ENCODE measurements around the gene KCNT1.

Gene KCNT1

DNA sequence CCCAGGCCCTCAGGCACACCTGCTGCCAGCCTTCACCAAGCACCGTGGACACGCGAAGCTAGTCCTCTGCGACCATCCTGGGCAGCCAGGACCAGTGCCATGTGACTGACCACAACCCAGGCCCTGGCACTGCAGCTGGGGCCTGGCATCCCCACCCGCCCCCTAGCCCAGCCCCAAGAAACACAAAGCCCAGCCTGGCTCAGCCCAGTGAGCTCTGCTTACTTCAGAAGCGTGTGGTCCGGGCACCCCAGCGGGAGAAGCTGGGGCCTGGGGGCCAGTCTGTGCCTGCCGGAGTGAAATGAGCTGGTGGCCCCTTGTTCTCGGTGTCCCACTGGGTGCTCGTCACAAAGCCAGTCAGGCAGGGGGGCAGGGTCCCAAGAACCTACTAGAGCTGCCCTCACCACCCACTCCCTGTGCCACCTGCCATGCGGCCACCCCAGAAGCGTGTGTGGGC is 87.9 kb downstream of the KCNT1 start:
- Histone ChIP-seq H3K4me1 (ENCODE audit: control insufficient read depth, insufficient read depth, low read length) (no peaks in the 10 kb centered on the region), H3K36me3 (ENCODE audit: control insufficient read depth, insufficient read depth, low read length, severe bottlenecking) (no peaks in the 10 kb centered on the region), H3K9me3 (ENCODE audit: control insufficient read depth, low read length) (no peaks in the 10 kb centered on the region), H3K9ac (ENCODE audit: low read length) (no peak overlapping the region), H3K4me3 (ENCODE audit: low read length) (no peak overlapping the region), H3K27me3 (replicated peaks; ENCODE audit: control insufficient read depth, insufficient read depth, low read length) (peaks cover 33% of the 10 kb centered on the region)
- DNase-seq (ENCODE audit: low read depth): no peak

DNA sequence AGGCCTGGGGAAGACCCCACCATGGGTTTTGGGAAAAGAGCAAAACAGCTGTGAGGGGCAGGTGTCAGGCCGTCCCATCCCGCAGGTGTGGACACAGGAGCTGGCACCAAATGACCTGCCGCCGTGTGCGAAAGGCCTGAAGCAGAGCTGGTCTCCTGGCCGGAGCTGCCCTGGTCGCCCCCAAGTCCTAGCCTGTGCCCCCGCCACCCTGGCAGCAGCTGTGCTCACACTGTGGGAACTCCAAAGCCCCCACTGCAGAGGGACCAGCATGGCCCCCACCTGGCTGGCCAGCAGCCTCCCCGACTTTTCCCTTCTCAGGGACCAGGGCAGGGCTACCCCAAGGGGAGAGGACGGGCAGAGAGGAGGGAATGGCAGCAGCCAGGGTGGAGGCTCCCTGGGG is 88.4 kb downstream of the KCNT1 start:
- Histone ChIP-seq H3K27me3 (replicated peaks; ENCODE audit: control insufficient read depth, insufficient read depth, low read length) (peaks cover 36% of the 10 kb centered on the region), H3K36me3 (ENCODE audit: control insufficient read depth, insufficient read depth, low read length, severe bottlenecking) (no peaks in the 10 kb centered on the region), H3K4me1 (ENCODE audit: control insufficient read depth, insufficient read depth, low read length) (no peaks in the 10 kb centered on the region), H3K4me3 (ENCODE audit: low read length) (no peak overlapping the region), H3K9me3 (ENCODE audit: control insufficient read depth, low read length) (no peaks in the 10 kb centered on the region), H3K9ac (ENCODE audit: low read length) (no peak overlapping the region)
- no peak for DNase-seq (ENCODE audit: low read depth)

DNA sequence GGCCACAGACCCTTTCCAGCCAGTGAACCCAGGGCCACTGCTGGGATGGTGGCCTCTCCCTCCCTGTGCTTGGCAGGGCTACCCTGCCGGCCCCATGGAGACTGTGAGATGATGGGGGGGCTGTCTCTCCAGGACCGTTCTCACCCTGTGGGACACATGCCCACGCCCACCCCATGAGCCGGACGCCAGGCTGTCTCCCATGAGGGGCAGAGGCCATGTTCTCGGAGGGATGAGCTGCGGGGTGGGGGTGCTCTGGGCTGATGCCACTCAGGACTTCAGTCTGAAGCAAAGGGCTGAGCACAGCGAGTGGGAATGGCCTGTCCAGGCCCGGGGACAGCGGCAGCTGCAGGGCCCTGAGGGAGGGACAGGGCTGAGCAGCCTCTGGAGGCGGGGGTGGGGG is 88.9 kb downstream of the KCNT1 start:
- H3K27me3 ChIP-seq (replicated peaks; ENCODE audit: control insufficient read depth, insufficient read depth, low read length): peaks cover 37% of the 10 kb centered on the region
- H3K4me3 ChIP-seq (ENCODE audit: low read length): no peak overlapping the region
- H3K9me3 ChIP-seq (ENCODE audit: control insufficient read depth, low read length): no peaks in the 10 kb centered on the region
- no peak for DNase-seq (ENCODE audit: low read depth)
- no peaks in the 10 kb centered on the region for H3K36me3 ChIP-seq (ENCODE audit: control insufficient read depth, insufficient read depth, low read length, severe bottlenecking)
- no peak overlapping the region for H3K9ac ChIP-seq (ENCODE audit: low read length)
- H3K4me1 ChIP-seq (ENCODE audit: control insufficient read depth, insufficient read depth, low read length): no peaks in the 10 kb centered on the region

DNA sequence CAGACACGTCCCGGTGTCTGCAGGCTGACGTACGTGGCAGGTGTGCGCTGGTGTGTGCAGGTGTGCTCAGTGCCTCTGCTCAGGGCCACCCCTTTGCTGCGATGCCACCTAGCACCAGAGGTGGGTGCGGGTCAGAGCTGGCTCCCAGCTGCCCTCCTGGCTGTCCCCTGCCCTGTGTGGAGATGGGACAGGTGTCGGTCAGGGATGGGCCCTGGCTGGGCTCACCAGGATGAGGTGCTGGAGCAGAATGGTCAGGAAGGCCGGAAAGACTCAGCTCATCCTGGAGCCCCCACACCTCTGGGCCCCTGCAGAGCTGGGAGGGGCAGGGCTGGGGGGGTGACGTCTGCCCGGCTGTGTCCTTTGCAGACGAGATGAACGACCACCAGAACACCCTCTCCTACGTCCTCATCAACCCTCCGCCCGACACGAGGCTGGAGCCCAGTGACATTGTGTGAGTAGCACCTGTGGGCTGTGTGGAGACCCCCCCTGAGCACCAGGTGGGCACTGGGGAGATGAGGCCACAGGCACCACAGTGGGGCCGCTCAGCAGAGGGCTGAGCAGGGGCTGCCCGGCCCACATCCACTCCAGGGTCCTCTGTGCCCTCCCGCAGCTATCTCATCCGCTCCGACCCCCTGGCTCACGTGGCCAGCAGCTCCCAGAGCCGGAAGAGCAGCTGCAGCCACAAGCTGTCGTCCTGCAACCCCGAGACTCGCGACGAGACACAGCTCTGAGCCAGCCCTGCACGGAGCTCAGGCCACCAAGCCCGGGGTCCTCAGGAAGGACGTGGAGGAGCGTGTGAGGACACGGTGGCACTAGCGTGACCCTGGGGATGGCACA is 89.7 kb downstream of the KCNT1 start:
- no peak overlapping the region for H3K4me3 ChIP-seq (ENCODE audit: low read length)
- H3K9ac ChIP-seq (ENCODE audit: low read length): no peak overlapping the region
- H3K36me3 ChIP-seq (ENCODE audit: control insufficient read depth, insufficient read depth, low read length, severe bottlenecking): no peaks in the 10 kb centered on the region
- DNase-seq (ENCODE audit: low read depth): no peak
- H3K4me1 ChIP-seq (ENCODE audit: control insufficient read depth, insufficient read depth, low read length): no peaks in the 10 kb centered on the region
- peaks cover 40% of the 10 kb centered on the region for H3K27me3 ChIP-seq (replicated peaks; ENCODE audit: control insufficient read depth, insufficient read depth, low read length)
- H3K9me3 ChIP-seq (ENCODE audit: control insufficient read depth, low read length): no peaks in the 10 kb centered on the region

DNA sequence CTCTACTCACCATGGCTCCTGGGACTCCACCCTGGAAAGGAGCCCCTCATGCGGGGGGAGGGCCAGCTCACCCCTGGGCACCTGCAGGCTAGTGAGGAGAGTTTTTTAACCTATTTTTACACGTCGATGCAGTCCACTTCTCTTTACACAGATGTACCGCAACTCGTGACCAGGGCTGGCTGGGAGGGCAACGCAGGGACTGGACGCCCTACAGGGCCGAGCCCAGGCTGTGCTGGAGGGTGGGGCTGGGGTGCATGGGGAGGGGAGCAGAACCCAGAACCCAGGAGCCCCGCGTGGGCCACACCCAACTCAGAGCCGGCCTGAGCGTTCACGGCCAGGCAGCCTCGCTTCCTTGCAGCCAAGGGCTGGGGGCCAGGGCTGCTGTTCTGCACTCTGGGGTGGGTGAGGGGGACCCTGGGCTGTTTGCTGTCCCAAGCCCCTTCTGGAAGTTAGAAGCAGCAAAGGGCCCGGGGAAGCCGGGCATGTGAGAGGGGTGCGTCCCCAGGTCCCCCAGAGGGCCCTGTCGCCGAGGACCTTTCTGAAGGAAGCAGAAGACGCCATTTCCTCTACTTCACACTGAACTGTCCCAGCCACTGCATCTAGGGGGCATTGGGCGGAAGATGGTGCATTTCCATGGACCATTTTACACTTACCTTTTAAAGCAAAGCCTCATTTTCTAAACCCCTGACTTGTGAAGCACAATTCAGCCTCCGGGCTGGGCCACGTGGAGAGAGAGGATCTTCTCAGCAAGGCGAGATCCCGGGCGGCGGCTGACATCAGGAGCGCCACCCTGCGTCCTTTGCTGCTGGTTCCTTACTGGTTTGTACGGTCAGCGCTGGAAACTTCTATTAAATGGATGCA is 90.5 kb downstream of the KCNT1 start:
- H3K4me3 ChIP-seq (ENCODE audit: low read length): no peak overlapping the region
- DNase-seq (ENCODE audit: low read depth): no peak

DNA sequence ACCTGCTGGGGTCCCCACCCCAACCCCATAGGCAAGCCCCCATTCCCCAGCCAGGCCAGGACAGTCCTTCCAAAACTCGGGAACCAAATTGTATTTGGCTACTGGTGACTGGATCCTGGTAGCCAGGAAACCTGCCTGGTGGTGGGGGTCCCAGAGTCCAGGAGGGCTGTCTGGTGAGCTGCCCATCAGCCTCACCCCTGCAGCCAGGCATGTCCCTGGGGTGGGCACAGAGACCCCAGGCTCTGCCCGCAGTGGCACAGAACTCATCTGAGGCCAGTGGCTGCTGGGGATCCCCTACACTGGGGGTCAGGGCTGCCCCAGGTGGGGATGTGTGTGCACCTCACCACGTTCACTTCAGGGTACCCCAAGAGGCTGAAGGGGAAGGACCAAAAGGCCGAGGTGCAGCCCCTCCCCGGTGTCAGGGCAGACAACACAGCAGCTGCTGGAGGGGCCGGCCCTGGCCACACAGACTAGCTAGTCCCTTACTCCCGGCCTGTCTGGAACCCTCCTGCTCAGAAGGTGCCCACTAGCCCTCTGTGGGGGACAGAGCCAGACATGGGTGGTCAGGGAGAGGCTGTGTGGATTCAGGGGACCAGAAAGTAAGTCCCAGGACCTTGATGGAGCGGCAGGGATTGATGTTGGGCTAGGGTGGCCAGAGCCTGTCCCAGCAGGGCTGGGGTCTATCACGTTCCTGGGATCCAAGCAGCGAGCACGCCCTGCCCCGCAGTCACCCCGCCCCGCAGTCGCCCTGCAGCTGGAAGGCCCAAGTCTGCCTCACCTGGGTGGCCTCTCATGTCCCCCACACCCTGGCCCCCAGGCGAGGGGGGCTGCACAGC is 91.5 kb downstream of the KCNT1 start:
- Histone ChIP-seq H3K4me1 (ENCODE audit: control insufficient read depth, insufficient read depth, low read length) (no peaks in the 10 kb centered on the region), H3K4me3 (ENCODE audit: low read length) (no peak overlapping the region), H3K9me3 (ENCODE audit: control insufficient read depth, low read length) (no peaks in the 10 kb centered on the region), H3K9ac (ENCODE audit: low read length) (no peak overlapping the region), H3K27me3 (replicated peaks; ENCODE audit: control insufficient read depth, insufficient read depth, low read length) (peaks cover 36% of the 10 kb centered on the region), H3K36me3 (ENCODE audit: control insufficient read depth, insufficient read depth, low read length, severe bottlenecking) (no peaks in the 10 kb centered on the region)
- no peak for DNase-seq (ENCODE audit: low read depth)

More for the DNA sequence above, 90.5 kb downstream of the KCNT1 start:
- Histone ChIP-seq H3K9ac (ENCODE audit: low read length) (no peak overlapping the region), H3K4me1 (ENCODE audit: control insufficient read depth, insufficient read depth, low read length) (no peaks in the 10 kb centered on the region), H3K9me3 (ENCODE audit: control insufficient read depth, low read length) (no peaks in the 10 kb centered on the region), H3K36me3 (ENCODE audit: control insufficient read depth, insufficient read depth, low read length, severe bottlenecking) (no peaks in the 10 kb centered on the region), H3K27me3 (replicated peaks; ENCODE audit: control insufficient read depth, insufficient read depth, low read length) (peaks cover 40% of the 10 kb centered on the region)

DNA sequence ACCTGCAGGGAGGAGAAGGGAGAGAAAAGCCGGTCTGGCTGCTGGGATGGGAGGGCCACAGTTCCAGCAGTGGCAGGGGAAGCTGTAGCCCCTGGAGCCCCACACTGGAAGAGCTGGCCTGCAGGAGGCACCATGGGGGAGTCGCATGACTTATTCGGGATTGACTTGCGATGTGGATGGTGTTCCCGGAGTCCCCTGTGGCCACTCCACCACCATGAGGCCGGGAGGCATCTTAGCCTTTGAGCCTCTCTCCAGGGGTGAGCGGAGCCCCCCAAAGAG is 92.0 kb downstream of the KCNT1 start:
- H3K9me3 ChIP-seq (ENCODE audit: control insufficient read depth, low read length): no peaks in the 10 kb centered on the region
- no peaks in the 10 kb centered on the region for H3K4me1 ChIP-seq (ENCODE audit: control insufficient read depth, insufficient read depth, low read length)
- H3K27me3 ChIP-seq (replicated peaks; ENCODE audit: control insufficient read depth, insufficient read depth, low read length): peaks cover 38% of the 10 kb centered on the region
- no peaks in the 10 kb centered on the region for H3K36me3 ChIP-seq (ENCODE audit: control insufficient read depth, insufficient read depth, low read length, severe bottlenecking)
- H3K9ac ChIP-seq (ENCODE audit: low read length): no peak overlapping the region
- no peak for DNase-seq (ENCODE audit: low read depth)
- no peak overlapping the region for H3K4me3 ChIP-seq (ENCODE audit: low read length)

DNA sequence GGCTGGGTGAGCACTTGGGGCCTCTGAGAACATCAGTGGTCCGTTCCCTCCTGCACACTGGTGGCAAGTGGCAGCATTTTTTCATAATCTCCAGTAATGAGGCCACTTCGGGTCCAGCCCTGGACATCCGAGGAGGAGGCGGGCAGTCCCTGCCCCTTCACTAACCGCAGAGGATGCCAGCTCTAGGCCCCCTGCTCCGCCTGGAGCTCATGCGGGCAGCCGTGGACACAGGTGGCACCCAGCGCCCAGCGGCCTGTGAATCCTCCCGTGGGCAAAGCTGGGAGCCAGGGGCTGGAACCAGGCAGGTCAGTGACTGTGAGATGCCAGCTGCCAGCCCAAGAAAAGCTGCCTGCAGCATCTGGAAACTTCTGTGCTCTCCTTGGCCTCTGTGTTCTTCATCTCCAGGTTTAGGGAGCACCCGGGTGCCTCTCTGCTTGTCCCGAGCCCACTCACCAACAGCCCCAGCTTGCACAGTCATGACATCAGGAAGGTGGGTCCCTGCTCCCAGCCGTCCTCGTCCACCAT is 92.4 kb downstream of the KCNT1 start:
- DNase-seq (ENCODE audit: low read depth): no peak

DNA sequence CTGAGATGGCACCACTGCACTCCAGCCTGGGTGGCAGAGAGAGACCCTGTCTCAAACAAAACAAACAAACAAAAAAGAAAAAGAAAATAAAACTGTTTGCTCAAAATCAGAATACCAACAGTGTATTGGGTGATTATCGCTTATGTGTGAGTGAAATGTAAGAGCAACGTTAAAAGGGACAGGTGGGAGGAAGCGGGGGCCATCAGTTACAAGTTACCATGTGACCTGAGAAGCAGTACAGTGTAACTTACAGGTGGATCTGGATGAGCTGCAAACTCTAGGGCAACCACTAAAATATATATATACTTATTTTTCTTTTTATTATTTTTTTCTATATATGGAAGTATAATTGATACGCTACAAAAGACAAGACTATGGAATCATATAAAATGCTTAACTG is 93.4 kb downstream of the KCNT1 start:
- no peak overlapping the region for H3K4me3 ChIP-seq (ENCODE audit: low read length)
- H3K27me3 ChIP-seq (replicated peaks; ENCODE audit: control insufficient read depth, insufficient read depth, low read length): peaks cover 35% of the 10 kb centered on the region
- no peak for DNase-seq (ENCODE audit: low read depth)
- H3K9ac ChIP-seq (ENCODE audit: low read length): no peak overlapping the region
- no peaks in the 10 kb centered on the region for H3K4me1 ChIP-seq (ENCODE audit: control insufficient read depth, insufficient read depth, low read length)
- no peaks in the 10 kb centered on the region for H3K9me3 ChIP-seq (ENCODE audit: control insufficient read depth, low read length)
- no peaks in the 10 kb centered on the region for H3K36me3 ChIP-seq (ENCODE audit: control insufficient read depth, insufficient read depth, low read length, severe bottlenecking)

More for the DNA sequence above, 92.4 kb downstream of the KCNT1 start:
- Histone ChIP-seq H3K4me3 (ENCODE audit: low read length) (no peak overlapping the region), H3K9ac (ENCODE audit: low read length) (no peak overlapping the region), H3K9me3 (ENCODE audit: control insufficient read depth, low read length) (no peaks in the 10 kb centered on the region), H3K36me3 (ENCODE audit: control insufficient read depth, insufficient read depth, low read length, severe bottlenecking) (no peaks in the 10 kb centered on the region), H3K4me1 (ENCODE audit: control insufficient read depth, insufficient read depth, low read length) (no peaks in the 10 kb centered on the region), H3K27me3 (replicated peaks; ENCODE audit: control insufficient read depth, insufficient read depth, low read length) (peaks cover 38% of the 10 kb centered on the region)

DNA sequence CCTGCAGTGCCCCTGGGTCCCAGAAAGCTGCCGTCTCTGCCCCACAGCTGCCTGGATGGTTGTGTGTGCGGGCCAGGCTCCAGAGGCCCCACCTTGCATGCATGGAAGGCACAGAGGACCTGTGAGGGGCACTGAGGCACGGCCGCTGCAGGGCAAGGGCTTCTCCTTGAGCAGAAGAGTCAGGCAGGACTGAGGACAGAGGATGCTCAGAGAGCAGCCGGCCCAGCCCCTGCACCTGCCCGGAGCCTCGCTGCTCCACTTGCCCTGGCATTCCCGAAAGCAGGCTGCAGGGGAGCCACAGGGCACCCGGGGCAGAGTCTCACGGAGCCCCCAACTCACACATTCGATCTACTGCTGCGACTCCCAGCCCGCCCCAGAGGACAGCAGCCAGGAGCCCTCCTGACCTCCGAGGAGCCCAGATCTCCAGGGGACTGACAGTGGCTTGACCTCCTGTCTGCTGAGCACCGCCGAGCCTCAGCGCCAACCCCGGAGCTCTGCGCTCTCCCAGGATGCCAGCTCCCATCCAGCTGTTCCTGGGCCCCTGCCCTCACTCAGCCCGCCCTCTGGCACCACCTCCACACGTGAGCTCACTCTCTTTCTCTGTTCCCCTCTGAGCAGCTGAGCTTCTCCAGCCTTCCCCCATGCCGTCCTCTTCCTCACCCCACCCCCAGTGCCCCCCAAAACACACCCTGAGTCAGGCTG is 95.0 kb downstream of the KCNT1 start:
- Histone ChIP-seq H3K4me1 (ENCODE audit: control insufficient read depth, insufficient read depth, low read length) (no peaks in the 10 kb centered on the region), H3K36me3 (ENCODE audit: control insufficient read depth, insufficient read depth, low read length, severe bottlenecking) (no peaks in the 10 kb centered on the region), H3K27me3 (replicated peaks; ENCODE audit: control insufficient read depth, insufficient read depth, low read length) (peaks cover 20% of the 10 kb centered on the region), H3K9me3 (ENCODE audit: control insufficient read depth, low read length) (no peaks in the 10 kb centered on the region), H3K4me3 (ENCODE audit: low read length) (no peak overlapping the region), H3K9ac (ENCODE audit: low read length) (no peak overlapping the region)
- DNase-seq (ENCODE audit: low read depth): no peak
